GM12872 (cell line): ENCODE data around the gene RGS6.

Source experiments
- CTCF ChIP-seq: IDR thresholded peaks from 3 replicates; pipeline ENCODE4 v1.5.1; 2011; ENCODE audit warnings: low read depth, mild to moderate bottlenecking, low read length, moderate library complexity; ENCODE audit not compliant: insufficient read depth

RGS6 gene

GRCh38 chr14:72454388-72455160 lies 522.3 kb downstream of the RGS6 start:
- no peak for TF ChIP-seq CTCF

GRCh38 chr14:72457641-72458040 lies 525.4 kb downstream of the RGS6 start:
- no peak for TF ChIP-seq CTCF

- TF ChIP-seq CTCF, result no peak
Observed at GRCh38 chr14:72462056-72462455, 529.8 kb downstream of the RGS6 start.

GRCh38 chr14:72463291-72463866 lies 531.1 kb downstream of the RGS6 start:
- no peak for TF ChIP-seq CTCF

GRCh38 chr14:72464226-72464625 lies 532.0 kb downstream of the RGS6 start:
- no peak for TF ChIP-seq CTCF

- no peak for TF ChIP-seq CTCF
Observed at GRCh38 chr14:72466325-72466724, 534.1 kb downstream of the RGS6 start.

GRCh38 chr14:72471346-72471745 lies 539.1 kb downstream of the RGS6 start:
- TF ChIP-seq CTCF, result no peak
